AG09319 (cell line): ENCODE measurements around the gene USP35.

Experiments used
- DNase-seq: peaks from one replicate; pipeline ENCODE4 v3.0.0-alpha.2; 2010; ENCODE audit warnings: low read depth; ENCODE audit errors: extremely low read depth
- CTCF ChIP-seq: IDR thresholded peaks from 2 replicates; pipeline ENCODE4 v1.5.1; 2011; ENCODE audit warnings: low read depth, mild to moderate bottlenecking, inconsistent platforms, low read length, moderate library complexity

USP35 gene

DNA sequence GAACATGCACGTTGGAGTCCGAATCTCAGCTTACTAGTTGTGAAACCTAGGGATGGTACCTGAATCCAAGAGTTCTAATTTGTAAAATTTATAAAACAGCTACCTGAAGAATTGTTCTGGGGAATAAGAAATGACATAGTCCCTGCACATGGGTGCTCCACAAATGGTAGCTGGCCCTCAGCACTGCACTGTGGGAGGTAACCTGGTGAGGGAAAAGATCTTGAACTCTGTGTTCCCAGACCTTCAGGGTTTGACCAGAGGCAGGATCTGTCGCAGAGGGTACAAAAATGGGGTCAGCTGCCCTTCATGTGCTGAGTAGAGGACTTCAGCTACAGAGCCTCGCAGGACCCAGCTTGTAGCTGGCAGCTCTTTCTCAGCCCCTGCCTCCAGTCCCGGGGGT, 73.5 kb downstream of the USP35 start:
- TF ChIP-seq CTCF: no peak
- DNase-seq: no peak

GRCh38 chr11:78262691-78263090, 74.0 kb downstream of the USP35 start:
- no peak for DNase-seq
- no peak for TF ChIP-seq CTCF
